ENCODE data around the gene DST. TPM values are rescaled to one million over a fixed set of nuclear protein-coding genes. Genes with fewer than 3 reads are reported as not detected.
"Not testable (repeated sequence)": the region's sequence is repeated elsewhere in the genome, so short reads cannot be mapped to it uniquely, and the experiment has no call there.

DST gene
- total RNA-seq, 2 donors from 2014 or later: 11.2 to 11.9 TPM

DNA sequence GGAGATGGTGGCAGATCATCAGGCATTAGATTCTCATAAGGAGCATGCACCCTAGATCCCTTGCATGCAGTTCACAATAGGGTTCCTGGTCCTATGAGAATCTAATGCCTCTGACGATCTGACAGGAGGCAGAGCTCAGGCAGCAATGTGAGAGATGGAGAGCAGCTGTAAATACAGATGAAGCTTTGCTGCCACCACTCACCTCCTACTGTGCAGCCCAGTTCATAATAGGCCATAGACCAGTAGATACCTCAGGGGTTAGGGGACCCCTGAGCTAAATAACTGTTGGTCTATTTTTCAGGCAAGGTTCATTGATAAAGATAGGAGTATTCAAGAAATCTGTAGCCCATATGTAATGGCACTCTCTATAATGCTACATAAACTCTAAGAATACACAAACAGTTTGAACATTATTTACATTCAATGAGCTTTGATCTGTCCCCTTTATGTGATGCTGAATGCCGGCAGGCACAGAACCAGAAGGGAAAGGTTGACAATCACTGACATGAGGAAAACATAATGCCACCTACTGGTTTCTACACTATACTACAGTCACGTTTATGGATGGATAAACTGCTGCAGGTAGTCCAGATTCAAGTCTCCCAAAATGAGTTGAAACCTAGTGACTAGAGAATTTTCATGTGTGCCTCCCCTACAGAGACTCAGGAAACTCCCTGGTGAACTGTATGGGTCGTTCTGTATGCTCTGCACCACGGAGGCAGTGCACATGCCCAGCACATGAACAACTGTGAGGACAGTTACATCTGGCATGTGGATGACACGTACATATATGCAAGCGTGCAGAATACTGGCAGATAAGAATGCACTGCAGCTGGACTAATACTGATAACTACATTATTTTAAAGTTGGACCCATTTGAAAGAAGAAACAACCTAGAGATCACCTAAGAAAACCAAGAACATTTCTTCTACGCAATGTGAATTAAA lies 72.0 kb downstream of the DST start:
- no peak overlapping the region for H3K4me3 Mint-ChIP-seq
- ATAC-seq (replicated peaks in 1 of 2): peak; percentile 38 to 58
- no peaks in the 10 kb centered on the region for H3K4me1 Mint-ChIP-seq (ENCODE audit: low read depth)
- no peaks in the 10 kb centered on the region for H3K9me3 Mint-ChIP-seq
- no peak overlapping the region for H3K27ac Mint-ChIP-seq
- no peak for DNase-seq
- peaks cover 6% of the 10 kb centered on the region for H3K27me3 Mint-ChIP-seq (ENCODE audit: low read depth)
- H3K36me3 Mint-ChIP-seq (ENCODE audit: insufficient read depth in 2 of 2): no peaks in the 10 kb centered on the region

DNA sequence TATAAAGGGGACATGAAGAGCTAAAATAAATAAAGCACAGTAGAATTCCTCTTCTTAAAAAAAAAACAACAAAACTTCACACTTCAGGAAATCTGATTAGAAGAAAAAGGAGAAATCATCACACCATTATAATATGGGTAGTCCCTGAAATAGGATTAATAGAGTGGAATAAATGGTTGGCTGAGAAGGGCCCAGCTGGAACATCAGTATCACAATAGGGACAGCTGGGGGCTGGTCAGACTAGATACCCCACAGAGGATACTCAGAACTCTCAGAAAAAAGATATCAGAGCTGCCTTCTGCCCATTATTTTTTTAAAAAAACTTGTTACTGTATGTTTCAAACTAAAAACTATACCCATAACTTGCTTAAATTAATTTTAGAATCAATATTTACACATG lies 75.2 kb downstream of the DST start:
- Mint-ChIP-seq H3K36me3 (ENCODE audit: insufficient read depth in 2 of 2) (no peaks in the 10 kb centered on the region), H3K9me3 (no peaks in the 10 kb centered on the region), H3K27me3 (ENCODE audit: low read depth) (peaks cover 6% of the 10 kb centered on the region), H3K4me3 (no peak overlapping the region), H3K4me1 (ENCODE audit: low read depth) (no peaks in the 10 kb centered on the region), H3K27ac (no peak overlapping the region)
- no peak for ATAC-seq (replicated peaks in 1 of 2)
- no peak for DNase-seq

DNA sequence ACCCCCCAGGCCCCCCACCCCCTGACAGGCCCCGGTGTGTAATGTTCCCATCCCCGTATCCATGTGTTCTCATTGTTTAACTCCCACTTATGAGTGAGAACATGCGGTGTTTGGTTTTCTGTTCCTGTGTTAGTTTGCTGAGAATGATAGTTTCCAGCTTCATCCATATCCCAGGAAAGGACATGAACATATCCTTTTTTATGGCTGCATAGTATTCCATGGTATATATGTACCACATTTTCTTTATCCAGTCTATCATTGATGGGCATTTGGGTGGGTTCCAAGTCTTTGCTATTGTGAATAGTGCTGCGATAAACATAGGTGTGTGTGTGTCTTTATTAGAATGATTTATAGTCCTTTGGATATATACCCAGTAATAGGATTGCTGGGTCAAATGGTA lies 80.0 kb downstream of the DST start:
- not testable (repeated sequence) for H3K27me3 Mint-ChIP-seq (ENCODE audit: low read depth); ATAC-seq (replicated peaks in 1 of 2); H3K4me1 Mint-ChIP-seq (ENCODE audit: low read depth); H3K27ac Mint-ChIP-seq; H3K36me3 Mint-ChIP-seq (ENCODE audit: insufficient read depth in 2 of 2); H3K9me3 Mint-ChIP-seq; DNase-seq; H3K4me3 Mint-ChIP-seq

DNA sequence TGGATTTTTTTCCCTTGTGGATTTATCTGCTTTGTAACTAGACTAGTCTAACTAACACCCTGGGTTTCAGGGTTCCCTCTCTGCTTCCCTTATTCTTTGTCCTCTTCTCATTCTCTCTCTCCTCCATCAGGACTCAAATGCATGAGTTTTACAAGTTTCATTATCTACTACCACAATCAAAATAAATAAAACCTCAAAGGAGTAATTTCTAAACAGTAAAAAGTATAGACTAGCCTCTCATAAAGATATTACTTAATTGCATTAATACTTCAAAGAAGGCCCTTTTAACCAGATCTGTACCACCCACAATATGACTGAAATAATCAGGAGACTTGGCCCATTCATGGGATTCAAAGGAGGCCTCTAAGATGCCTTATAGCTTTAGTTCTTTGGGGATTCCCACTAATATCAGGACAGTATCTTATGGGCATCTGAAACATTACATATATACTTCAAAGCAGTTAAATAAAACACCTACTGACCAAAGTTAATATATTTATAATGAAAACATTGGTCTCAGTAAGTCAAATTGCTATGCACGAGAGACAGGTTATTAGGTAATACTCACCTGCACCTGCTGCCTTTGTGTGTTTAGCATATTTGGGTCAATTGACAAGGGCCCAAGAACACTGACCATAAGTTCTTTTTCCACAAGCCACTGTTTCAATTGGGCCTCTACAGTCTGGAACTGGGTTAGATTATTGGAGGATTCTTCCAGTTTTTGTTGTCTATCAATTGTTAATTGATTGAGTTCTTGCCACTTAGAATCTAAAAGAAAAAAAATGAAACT lies 85.7 kb downstream of the DST start:
- no peak overlapping the region for H3K4me3 Mint-ChIP-seq
- no peak overlapping the region for H3K27ac Mint-ChIP-seq
- H3K4me1 Mint-ChIP-seq (ENCODE audit: low read depth): no peaks in the 10 kb centered on the region
- H3K27me3 Mint-ChIP-seq (ENCODE audit: low read depth): no peaks in the 10 kb centered on the region
- no peaks in the 10 kb centered on the region for H3K36me3 Mint-ChIP-seq (ENCODE audit: insufficient read depth in 2 of 2)
- no peak for DNase-seq
- ATAC-seq (replicated peaks in 1 of 2): no peak
- H3K9me3 Mint-ChIP-seq: no peaks in the 10 kb centered on the region

DNA sequence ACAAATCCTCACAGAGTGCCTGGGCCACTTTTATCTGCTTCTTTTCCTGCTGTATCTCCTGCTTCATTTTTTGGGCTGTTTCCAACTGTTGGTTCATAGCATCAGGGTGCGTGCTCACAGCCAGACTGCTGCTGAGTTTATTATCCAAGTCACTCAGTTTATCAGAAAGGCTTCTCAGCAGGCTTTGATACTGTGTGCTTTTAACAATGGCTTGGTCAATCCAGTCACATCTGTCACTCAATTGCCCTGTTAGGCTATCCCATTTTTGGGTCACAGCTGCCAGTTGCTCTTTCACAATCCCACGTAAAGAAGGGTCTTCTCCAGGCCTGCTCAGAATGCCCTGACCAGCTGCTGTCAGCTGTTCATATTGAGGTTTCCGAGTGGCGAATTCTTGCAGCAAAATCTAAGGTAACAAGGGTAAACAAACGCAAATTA lies 87.2 kb downstream of the DST start:
- DNase-seq (no peak), ATAC-seq (replicated peaks in 1 of 2) (no peak)
- Mint-ChIP-seq H3K36me3 (ENCODE audit: insufficient read depth in 2 of 2) (no peaks in the 10 kb centered on the region), H3K27me3 (ENCODE audit: low read depth) (no peaks in the 10 kb centered on the region), H3K4me1 (ENCODE audit: low read depth) (no peaks in the 10 kb centered on the region), H3K9me3 (no peaks in the 10 kb centered on the region), H3K4me3 (no peak overlapping the region), H3K27ac (no peak overlapping the region)

DNA sequence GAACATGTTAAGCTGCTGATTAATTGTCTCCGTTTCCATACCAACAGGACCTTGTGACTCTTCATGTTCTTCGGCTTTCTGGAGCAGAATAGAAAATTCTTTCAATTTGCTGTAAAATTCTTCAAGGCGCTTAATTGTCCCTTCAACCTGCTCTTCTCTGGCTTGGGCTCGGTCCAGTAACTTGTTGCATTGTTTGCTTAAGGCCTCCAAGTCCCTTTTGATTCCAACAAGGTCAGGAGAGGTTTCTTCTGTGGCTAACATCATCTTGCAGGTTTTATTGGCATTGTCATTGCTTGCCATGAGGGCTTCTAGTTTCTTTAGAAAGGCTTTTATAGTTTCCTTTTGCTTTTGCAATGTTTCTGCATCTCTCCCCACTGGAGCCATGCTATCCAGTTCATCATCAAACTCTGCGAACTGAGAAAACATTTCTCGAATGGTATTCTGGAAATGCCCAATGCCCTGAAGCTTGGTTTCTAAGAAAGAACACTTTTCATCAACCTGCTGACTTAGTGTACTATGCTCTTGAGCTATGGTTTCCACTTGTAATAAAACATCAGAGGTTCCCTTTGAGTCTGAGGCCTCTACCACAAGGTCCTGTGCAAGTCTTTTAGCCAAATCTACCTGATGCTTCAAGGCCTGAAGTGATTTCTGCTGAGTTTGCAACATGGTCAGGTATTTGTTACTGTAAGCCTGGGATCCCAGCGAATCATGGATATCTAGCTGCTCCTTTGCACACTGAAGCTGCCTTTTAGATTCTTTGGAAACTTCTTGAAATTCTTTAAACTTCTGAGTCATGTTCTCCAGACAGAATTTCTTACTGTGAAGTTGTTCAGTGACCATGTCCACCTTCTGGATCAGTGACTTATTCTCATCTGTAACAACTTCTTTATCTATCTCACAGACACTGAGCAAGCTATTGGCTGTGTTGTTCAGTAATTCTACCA lies 90.2 kb downstream of the DST start:
- ATAC-seq (replicated peaks in 1 of 2): no peak
- Mint-ChIP-seq H3K4me3 (no peak overlapping the region), H3K36me3 (ENCODE audit: insufficient read depth in 2 of 2) (no peaks in the 10 kb centered on the region), H3K9me3 (no peaks in the 10 kb centered on the region), H3K4me1 (ENCODE audit: low read depth) (no peaks in the 10 kb centered on the region), H3K27me3 (ENCODE audit: low read depth) (no peaks in the 10 kb centered on the region), H3K27ac (no peak overlapping the region)
- DNase-seq: no peak

DNA sequence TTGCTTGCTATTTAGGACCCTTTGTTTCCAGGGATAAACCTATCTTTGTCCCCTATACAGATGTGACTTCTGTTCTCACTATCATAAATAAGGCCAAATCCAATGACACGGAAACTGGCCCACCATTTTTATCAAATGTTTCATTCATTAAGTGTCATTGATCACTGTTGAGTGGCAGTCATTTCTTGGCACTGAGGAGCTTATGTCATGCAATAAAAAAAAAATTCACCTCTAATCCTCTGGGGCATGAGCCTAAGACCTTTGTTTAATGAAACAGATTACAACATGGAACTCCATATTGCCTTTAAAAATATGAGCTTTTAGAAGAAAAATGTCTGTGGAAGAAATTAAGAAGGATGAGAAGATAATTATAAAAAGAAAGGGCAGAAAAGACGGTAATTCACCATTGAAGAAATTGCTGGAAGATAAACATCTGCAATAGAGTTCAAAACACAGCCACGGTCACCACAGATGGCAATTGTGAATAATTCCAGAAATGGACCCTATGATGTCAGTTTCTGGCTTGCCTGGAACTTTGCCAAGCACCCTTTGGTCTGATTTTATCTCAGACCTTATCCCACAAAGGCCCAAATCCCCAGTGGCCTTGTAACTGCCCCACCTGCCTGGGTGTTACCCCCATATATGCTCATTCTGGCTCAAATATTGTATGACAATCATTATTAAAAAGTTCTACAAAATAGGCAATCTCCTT lies 91.1 kb downstream of the DST start:
- no peak for DNase-seq

DNA sequence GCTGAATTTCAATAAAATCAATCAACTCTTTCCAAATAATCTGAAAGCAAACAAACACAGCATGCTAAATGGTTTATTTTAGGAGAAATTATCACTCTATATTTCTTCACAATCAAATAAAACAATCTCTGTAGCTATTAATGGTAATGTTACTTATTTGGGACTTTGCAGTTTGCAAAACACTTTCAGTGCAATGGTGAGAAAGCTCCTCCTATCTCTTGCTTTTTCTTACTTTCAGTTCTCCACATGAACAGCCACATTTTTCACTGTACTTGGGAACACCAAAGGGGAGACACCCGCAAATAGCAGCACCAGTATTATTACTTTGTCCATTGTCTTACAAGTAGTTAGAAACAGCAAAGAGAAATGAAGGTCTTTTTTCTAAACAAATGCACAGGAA lies 92.4 kb downstream of the DST start:
- Mint-ChIP-seq H3K4me3 (no peak overlapping the region), H3K4me1 (ENCODE audit: low read depth) (no peaks in the 10 kb centered on the region)
- no peak for ATAC-seq (replicated peaks in 1 of 2)

More for the DNA sequence above, 91.1 kb downstream of the DST start:
- no peaks in the 10 kb centered on the region for H3K36me3 Mint-ChIP-seq (ENCODE audit: insufficient read depth in 2 of 2)
- no peak overlapping the region for H3K4me3 Mint-ChIP-seq
- H3K27me3 Mint-ChIP-seq (ENCODE audit: low read depth): no peaks in the 10 kb centered on the region
- no peaks in the 10 kb centered on the region for H3K4me1 Mint-ChIP-seq (ENCODE audit: low read depth)
- H3K27ac Mint-ChIP-seq: no peak overlapping the region
- H3K9me3 Mint-ChIP-seq: no peaks in the 10 kb centered on the region
- no peak for ATAC-seq (replicated peaks in 1 of 2)

DNA sequence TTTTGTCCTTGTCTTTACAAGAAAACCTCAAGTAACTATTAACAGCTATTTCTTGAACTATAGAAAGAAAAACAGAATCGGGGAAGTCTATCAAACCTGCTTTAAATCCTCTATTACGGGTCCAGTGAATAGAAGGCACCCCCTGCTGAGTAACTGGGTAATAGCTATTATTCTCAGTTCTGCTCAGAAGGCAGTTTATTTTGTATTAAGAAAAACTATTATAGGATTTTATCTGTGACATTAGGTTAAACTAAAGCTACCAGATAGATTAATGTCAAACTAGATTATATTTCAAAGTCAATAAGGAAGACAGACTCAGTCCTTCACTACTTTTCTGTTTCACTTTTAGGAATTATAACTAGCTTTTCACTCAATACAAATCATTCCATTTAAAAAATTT lies 93.7 kb downstream of the DST start:
- Mint-ChIP-seq H3K27ac (no peak overlapping the region), H3K4me1 (ENCODE audit: low read depth) (no peaks in the 10 kb centered on the region), H3K27me3 (ENCODE audit: low read depth) (no peaks in the 10 kb centered on the region), H3K36me3 (ENCODE audit: insufficient read depth in 2 of 2) (no peaks in the 10 kb centered on the region), H3K4me3 (no peak overlapping the region), H3K9me3 (no peaks in the 10 kb centered on the region)
- DNase-seq (no peak), ATAC-seq (replicated peaks in 1 of 2) (no peak)

More for the DNA sequence above, 92.4 kb downstream of the DST start:
- no peak for DNase-seq
- H3K36me3 Mint-ChIP-seq (ENCODE audit: insufficient read depth in 2 of 2): no peaks in the 10 kb centered on the region
- no peak overlapping the region for H3K27ac Mint-ChIP-seq
- H3K9me3 Mint-ChIP-seq: no peaks in the 10 kb centered on the region
- no peaks in the 10 kb centered on the region for H3K27me3 Mint-ChIP-seq (ENCODE audit: low read depth)

DNA sequence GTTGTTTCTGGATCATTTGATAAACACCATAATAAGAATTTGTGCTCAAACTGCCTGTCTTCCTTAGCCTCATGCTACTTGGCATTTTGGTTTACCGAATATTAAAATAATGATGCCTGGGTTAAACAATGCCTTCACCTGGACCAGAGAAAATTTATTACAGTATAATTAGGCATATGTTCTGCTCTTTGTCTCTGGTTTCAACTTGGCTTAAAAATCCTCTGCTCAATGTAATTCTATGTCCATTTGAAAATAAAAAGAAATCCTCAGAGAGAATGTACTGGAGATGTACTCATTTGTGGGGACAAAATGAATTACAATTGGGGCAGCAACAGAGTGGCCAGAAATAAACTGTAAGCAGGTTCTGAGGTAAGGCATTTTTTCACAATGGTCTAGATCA lies 95.0 kb downstream of the DST start:
- H3K36me3 Mint-ChIP-seq (ENCODE audit: insufficient read depth in 2 of 2): no peaks in the 10 kb centered on the region

DNA sequence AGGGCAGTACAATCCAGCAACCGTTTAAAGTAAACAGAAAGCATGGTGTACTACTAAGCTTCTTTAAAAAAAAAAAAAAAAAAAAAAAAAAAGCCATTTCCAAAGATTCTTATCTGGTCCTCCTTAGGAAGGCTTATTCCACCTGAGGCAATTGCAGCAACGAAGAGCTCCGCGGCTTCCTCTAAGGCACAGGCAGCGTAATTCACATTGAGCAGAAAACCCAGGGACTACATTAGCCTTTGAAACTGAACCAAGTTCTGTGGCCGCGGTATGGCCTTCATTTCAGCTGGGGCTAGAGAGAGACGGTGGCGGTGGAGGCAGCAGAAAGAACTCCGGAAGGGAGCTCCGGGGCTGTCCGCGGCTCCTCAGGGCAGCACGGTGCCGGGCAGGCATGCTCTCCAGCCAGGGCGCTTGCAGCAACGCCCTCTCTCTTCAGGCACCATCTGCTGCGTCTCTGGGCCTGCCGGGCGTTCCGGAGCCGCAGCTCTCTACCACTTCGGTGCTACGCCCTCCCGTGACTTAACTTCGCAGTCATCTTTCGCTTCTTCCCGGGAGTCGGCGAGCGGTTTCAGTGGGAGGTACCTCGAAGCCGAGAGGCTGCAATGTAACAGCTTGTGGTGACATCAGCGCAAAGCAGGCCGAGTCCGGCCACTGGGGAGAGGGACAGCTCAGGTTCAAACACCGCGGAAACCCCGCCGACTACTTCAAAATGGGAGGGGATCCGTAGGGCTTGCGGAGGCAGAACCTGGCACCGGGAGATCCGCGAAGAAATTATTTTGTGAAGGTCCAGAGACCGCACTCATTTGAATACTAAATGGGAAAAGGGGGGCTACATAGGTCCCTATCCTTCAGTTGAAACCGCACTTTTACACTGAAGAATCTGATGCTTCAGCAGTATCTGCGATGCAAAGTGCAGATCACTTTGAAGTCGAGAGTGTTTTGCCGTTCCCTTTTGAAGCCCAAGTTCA lies 100.0 kb downstream of the DST start:
- ATAC-seq (replicated peaks in 1 of 2) (peak; percentile 95), DNase-seq (peak; percentile 70 to 82)
- Mint-ChIP-seq H3K27me3 (ENCODE audit: low read depth) (no peaks in the 10 kb centered on the region), H3K9me3 (no peaks in the 10 kb centered on the region), H3K4me1 (ENCODE audit: low read depth) (no peaks in the 10 kb centered on the region), H3K27ac (no peak overlapping the region), H3K4me3 (no peak overlapping the region), H3K36me3 (ENCODE audit: insufficient read depth in 2 of 2) (no peaks in the 10 kb centered on the region)

More for the DNA sequence above, 95.0 kb downstream of the DST start:
- no peak overlapping the region for H3K27ac Mint-ChIP-seq
- ATAC-seq (replicated peaks in 1 of 2) (no peak), DNase-seq (no peak)
- no peaks in the 10 kb centered on the region for H3K27me3 Mint-ChIP-seq (ENCODE audit: low read depth)
- no peak overlapping the region for H3K4me3 Mint-ChIP-seq
- no peaks in the 10 kb centered on the region for H3K4me1 Mint-ChIP-seq (ENCODE audit: low read depth)
- H3K9me3 Mint-ChIP-seq: no peaks in the 10 kb centered on the region

Measured in activated T-cell treated with anti-CD3 and anti-CD28 coated beads, Interleukin-2, amount 50 U/mL, for 72 hours (primary cell).